H9 (cell line): ENCODE data around the gene TPX2. TPM values are rescaled to one million over a fixed set of nuclear protein-coding genes. Genes with fewer than 3 reads are reported as not detected.

Experiments used
- DNase-seq: peaks from one replicate; pipeline ENCODE4 v3.0.0-alpha.2; 2017
- H2AFZ ChIP-seq: one replicate; pipeline ENCODE4 v1.6.1; 2013; ENCODE audit warnings: mild to moderate bottlenecking, low read length, control low read depth, moderate library complexity
- H2AK5ac ChIP-seq: 2 replicates; pipeline ENCODE4 v1.6.1; 2013; ENCODE audit warnings: low read length, control low read depth, mixed read lengths; ENCODE audit not compliant: insufficient read length
- H2BK120ac ChIP-seq: one replicate; pipeline ENCODE4 v1.6.1; 2013; ENCODE audit warnings: low read depth, mild to moderate bottlenecking, low read length, control low read depth, inconsistent platforms; ENCODE audit not compliant: poor library complexity, severe bottlenecking
- H2BK12ac ChIP-seq: 2 replicates; pipeline ENCODE4 v1.6.1; 2013; ENCODE audit warnings: low read length, control low read depth, mixed read lengths, low read depth; ENCODE audit not compliant: insufficient read length
- H2BK15ac ChIP-seq: 2 replicates; pipeline ENCODE4 v1.6.1; 2013; ENCODE audit warnings: low read depth, low read length, control low read depth
- H2BK20ac ChIP-seq: one replicate; pipeline ENCODE4 v1.6.1; 2013; ENCODE audit warnings: low read depth, mild to moderate bottlenecking, low read length, control low read depth, inconsistent platforms; ENCODE audit not compliant: poor library complexity, severe bottlenecking
- H2BK5ac ChIP-seq: 2 replicates; pipeline ENCODE4 v1.6.1; 2013; ENCODE audit warnings: low read length, control low read depth, mixed read lengths; ENCODE audit not compliant: insufficient read length
- H3K14ac ChIP-seq: 2 replicates; pipeline ENCODE4 v1.6.1; 2013; ENCODE audit warnings: low read length, control low read depth; ENCODE audit not compliant: insufficient read depth
- H3K18ac ChIP-seq: 2 replicates; pipeline ENCODE4 v1.6.1; 2013; ENCODE audit warnings: low read depth, mild to moderate bottlenecking, mixed read lengths, low read length, control low read depth; ENCODE audit not compliant: insufficient read length
- H3K23ac ChIP-seq: 2 replicates; pipeline ENCODE4 v1.6.1; 2013; ENCODE audit warnings: low read length, control low read depth, mixed read lengths, low read depth; ENCODE audit not compliant: insufficient read length
- H3K23me2 ChIP-seq: 2 replicates; pipeline ENCODE4 v1.6.1; 2013; ENCODE audit warnings: low read depth, mild to moderate bottlenecking, mixed read lengths, low read length, control low read depth; ENCODE audit not compliant: insufficient read length, poor library complexity, severe bottlenecking
- H3K27ac ChIP-seq: 2 replicates; pipeline ENCODE4 v1.5.1; 2013; ENCODE audit warnings: low read length, control low read depth, mixed read lengths, low read depth; ENCODE audit not compliant: insufficient read length
- H3K27me3 ChIP-seq: 2 replicates; pipeline ENCODE4 v1.6.1; 2013; ENCODE audit warnings: low read length, control low read depth, inconsistent platforms; ENCODE audit not compliant: insufficient read depth
- H3K4ac ChIP-seq: 2 replicates; pipeline ENCODE4 v1.6.1; 2013; ENCODE audit warnings: low read depth, mild to moderate bottlenecking, control low read depth, inconsistent platforms, low read length, moderate library complexity
- H3K4me1 ChIP-seq: 2 replicates; pipeline ENCODE4 v1.6.1; 2013; ENCODE audit warnings: low read length, control low read depth, inconsistent platforms; ENCODE audit not compliant: insufficient read depth
- H3K4me2 ChIP-seq: 2 replicates; pipeline ENCODE4 v1.6.1; 2013; ENCODE audit warnings: low read length, control low read depth, mixed read lengths; ENCODE audit not compliant: insufficient read length, insufficient read depth
- H3K56ac ChIP-seq: 2 replicates; pipeline ENCODE4 v1.6.1; 2013; ENCODE audit warnings: low read depth, mild to moderate bottlenecking, mixed read lengths, low read length, control low read depth; ENCODE audit not compliant: insufficient read length
- H3K79me1 ChIP-seq: 2 replicates; pipeline ENCODE4 v1.6.1; 2013; ENCODE audit warnings: low read depth, mild to moderate bottlenecking, moderate library complexity, low read length, control low read depth, inconsistent platforms; ENCODE audit not compliant: insufficient read depth, poor library complexity, severe bottlenecking
- H3K79me2 ChIP-seq: 2 replicates; pipeline ENCODE4 v1.6.1; 2013; ENCODE audit warnings: low read length, control low read depth, inconsistent platforms; ENCODE audit not compliant: insufficient read depth
- H3K9ac ChIP-seq: 2 replicates; pipeline ENCODE4 v1.6.1; 2013; ENCODE audit warnings: low read length, control low read depth, mixed read lengths; ENCODE audit not compliant: insufficient read length; ENCODE audit errors: extremely low read depth
- H3K9me3 ChIP-seq: one replicate; pipeline ENCODE4 v1.6.1; 2013; ENCODE audit warnings: low read depth, low read length, inconsistent platforms; ENCODE audit not compliant: control insufficient read depth
- H3T11ph ChIP-seq: one replicate; pipeline ENCODE4 v1.6.1; 2013; ENCODE audit warnings: mild to moderate bottlenecking, low read length, control low read depth, inconsistent platforms
- H4K20me1 ChIP-seq: one replicate; pipeline ENCODE4 v1.6.1; 2013; ENCODE audit not compliant: control insufficient read depth, insufficient read length, insufficient read depth
- H4K5ac ChIP-seq: 2 replicates; pipeline ENCODE4 v1.6.1; 2013; ENCODE audit warnings: low read depth, mild to moderate bottlenecking, mixed read lengths, low read length, control low read depth; ENCODE audit not compliant: insufficient read length
- H4K8ac ChIP-seq: replicated peaks from 2 replicates; pipeline ENCODE4 v1.6.1; 2013; ENCODE audit warnings: low read length, control low read depth, mixed read lengths, low read depth; ENCODE audit not compliant: insufficient read length
- H4K91ac ChIP-seq: 2 replicates; pipeline ENCODE4 v1.6.1; 2013; ENCODE audit warnings: low read depth, mild to moderate bottlenecking, moderate library complexity, mixed read lengths, low read length, control low read depth; ENCODE audit not compliant: insufficient read length
- H3K27ac Mint-ChIP-seq, 3 experiments: 2 replicates in 2 of 3; 3 replicates in 1 of 3; pipeline ENCODE4 v1.8.0; 2020 to 2021; ENCODE audit warnings: mixed read lengths in 3 of 3, mild to moderate bottlenecking in 1 of 3, moderate library complexity in 1 of 3
- H3K27me3 Mint-ChIP-seq: 2 replicates; pipeline ENCODE4 v1.8.0; 2021; ENCODE audit warnings: low read depth, mild to moderate bottlenecking, moderate library complexity, mixed read lengths
- H3K36me3 Mint-ChIP-seq, 3 experiments: 2 replicates in 2 of 3; 3 replicates in 1 of 3; pipeline ENCODE4 v1.8.0; 2020 to 2021; ENCODE audit warnings: low read depth in 3 of 3, mixed read lengths in 3 of 3; ENCODE audit not compliant: insufficient read depth in 1 of 3
- H3K4me1 Mint-ChIP-seq, 2 experiments: 2 replicates each; pipeline ENCODE4 v1.8.0; 2020; ENCODE audit warnings: mixed read lengths in 2 of 2
- H3K4me3 Mint-ChIP-seq, 2 experiments: 2 replicates in 1 of 2; 3 replicates in 1 of 2; pipeline ENCODE4 v1.8.0; 2020 to 2021; ENCODE audit warnings: mild to moderate bottlenecking in 2 of 2, mixed read lengths in 2 of 2, moderate library complexity in 1 of 2
- H3K9me3 Mint-ChIP-seq, 2 experiments: 2 replicates in 1 of 2; 3 replicates in 1 of 2; pipeline ENCODE4 v1.8.0; 2020; ENCODE audit warnings: mild to moderate bottlenecking in 2 of 2, mixed read lengths in 2 of 2, moderate library complexity in 1 of 2
- WGBS: extraction: QIAGEN DNeasy Blood & Tissue Kit; methylation state at CpG from one replicate; pipeline ENCODE4 v1.1.7; 2013; ENCODE audit warnings: missing lambda C conversion rate, low lambda C conversion rate, mixed read lengths; ENCODE audit not compliant: insufficient read length; ENCODE audit errors: extremely low coverage; 5-methylcytosine and 5-hydroxymethylcytosine counted together
- total RNA-seq: library from RNA; stranded (reverse); gene quantifications from 2 replicates; pipeline ENCODE4 v1.2.1, GENCODE V29; 2021
- TF ChIP-seq, protein P1 (sequence below): fragments of 200-600 bp; sonication (generic); conservative IDR thresholded peaks from 3 replicates; pipeline ENCODE4 v1.8.0; 2021; ENCODE audit warnings: antibody characterized with exemption, mild to moderate bottlenecking

The TPX2 gene
- total RNA-seq, 1 experiment from 2014 or later: 161 TPM

DNA sequence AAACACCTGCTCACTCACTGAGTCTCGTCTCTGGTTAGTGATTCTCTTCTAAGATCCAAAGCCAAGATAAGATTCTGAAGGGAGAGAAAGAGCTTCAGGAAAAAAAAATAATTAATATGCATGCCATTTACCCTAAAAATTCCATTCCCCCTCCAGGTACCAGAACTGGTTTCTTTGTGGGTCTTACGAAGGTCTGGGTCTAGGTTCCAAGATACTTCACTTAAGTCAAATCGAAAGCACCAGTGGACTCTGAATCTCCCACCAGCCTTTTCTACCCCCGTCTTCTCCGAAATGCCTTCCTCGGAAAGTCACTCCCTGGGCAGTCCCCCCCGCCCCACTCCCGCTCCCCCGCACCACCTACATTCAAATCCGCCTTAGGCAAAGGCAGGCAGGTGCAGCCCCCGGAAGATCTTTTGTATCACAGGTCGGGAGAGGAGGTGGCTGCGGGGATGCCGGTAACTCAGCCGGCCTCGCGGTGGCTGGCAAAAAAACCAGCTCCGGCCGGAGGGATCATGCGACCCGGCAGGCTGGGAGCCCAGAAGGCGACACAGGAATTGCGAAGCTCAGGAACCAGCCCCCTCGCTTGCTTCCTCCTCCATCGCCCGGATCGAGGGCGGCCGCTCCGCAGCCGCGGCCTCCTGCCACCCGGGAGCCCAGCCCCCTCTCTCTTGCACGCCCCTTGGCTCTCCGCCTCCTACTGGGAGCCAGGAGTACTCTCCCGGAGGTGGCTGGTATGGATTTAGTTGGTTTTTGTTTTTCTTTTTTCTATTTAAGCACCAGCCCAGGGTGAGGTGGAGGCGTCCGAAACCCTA lies 16.6 kb upstream of the TPX2 start, which contains the start of gene BCL2L1:
Gene BCL2L1 (minus strand): TSS at position 612 of the 812 bp plus-strand sequence. CDS start 650 bp downstream, outside the sequence.
- Histone ChIP-seq H3K27ac (peak within 1 kb of the TSS; percentile 40), H3K14ac (peak within 1 kb of the TSS; percentile 97; the same call in 1 of the 2 replicates), H3K9ac (peak within 1 kb of the TSS; percentile 74), H2BK12ac (no peak within 1 kb of the TSS), H3K4me1 (peaks cover 15% of the 10 kb centered on the region), H3K9me3 (no peaks in the 10 kb centered on the region), H4K20me1 (no peaks in the 10 kb centered on the region), H2BK5ac (peak within 1 kb of the TSS; percentile 2), H4K5ac (no peak within 1 kb of the TSS), H4K8ac (no peak within 1 kb of the TSS), H2AK5ac (no peak within 1 kb of the TSS), H3T11ph (no peak within 1 kb of the TSS), H3K4ac (no peak within 1 kb of the TSS; the same call in 1 of the 2 replicates), H2BK120ac (peak within 1 kb of the TSS; percentile 90), H3K4me2 (peak within 1 kb of the TSS; percentile 48), H3K56ac (no peak within 1 kb of the TSS), H3K23ac (no peak within 1 kb of the TSS), H3K27me3 (no peaks in the 10 kb centered on the region), H3K79me2 (peaks cover 7% of the 10 kb centered on the region; the same call in 1 of the 2 replicates), H3K18ac (peak within 1 kb of the TSS; percentile 96), H2BK15ac (no peak within 1 kb of the TSS), H2BK20ac (no peak within 1 kb of the TSS), H3K79me1 (no peaks in the 10 kb centered on the region), H2AFZ (no peak within 1 kb of the TSS), H4K91ac (no peak within 1 kb of the TSS), H3K23me2 (peaks cover 33% of the 10 kb centered on the region)
- Mint-ChIP-seq H3K36me3 (peaks cover 3 to 30% (median 29%) of the 10 kb centered on the region in 3 experiments; a peak in 6 of 7 replicates), H3K9me3 (no peaks in the 10 kb centered on the region), H3K27ac (peak within 1 kb of the TSS; percentile 94 to 97 (median 97)), H3K27me3 (no peaks in the 10 kb centered on the region), H3K4me3 (peak within 1 kb of the TSS; percentile 76 to 87), H3K4me1 (peaks cover 44% of the 10 kb centered on the region in 2 experiments)
- TF ChIP-seq, protein P1, sequence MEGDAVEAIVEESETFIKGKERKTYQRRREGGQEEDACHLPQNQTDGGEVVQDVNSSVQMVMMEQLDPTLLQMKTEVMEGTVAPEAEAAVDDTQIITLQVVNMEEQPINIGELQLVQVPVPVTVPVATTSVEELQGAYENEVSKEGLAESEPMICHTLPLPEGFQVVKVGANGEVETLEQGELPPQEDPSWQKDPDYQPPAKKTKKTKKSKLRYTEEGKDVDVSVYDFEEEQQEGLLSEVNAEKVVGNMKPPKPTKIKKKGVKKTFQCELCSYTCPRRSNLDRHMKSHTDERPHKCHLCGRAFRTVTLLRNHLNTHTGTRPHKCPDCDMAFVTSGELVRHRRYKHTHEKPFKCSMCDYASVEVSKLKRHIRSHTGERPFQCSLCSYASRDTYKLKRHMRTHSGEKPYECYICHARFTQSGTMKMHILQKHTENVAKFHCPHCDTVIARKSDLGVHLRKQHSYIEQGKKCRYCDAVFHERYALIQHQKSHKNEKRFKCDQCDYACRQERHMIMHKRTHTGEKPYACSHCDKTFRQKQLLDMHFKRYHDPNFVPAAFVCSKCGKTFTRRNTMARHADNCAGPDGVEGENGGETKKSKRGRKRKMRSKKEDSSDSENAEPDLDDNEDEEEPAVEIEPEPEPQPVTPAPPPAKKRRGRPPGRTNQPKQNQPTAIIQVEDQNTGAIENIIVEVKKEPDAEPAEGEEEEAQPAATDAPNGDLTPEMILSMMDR: peak; percentile 74
- WGBS: no CpG with 5 or more reads among the region's 38 CpGs
- DNase-seq: peak; percentile 81
